HG03066 (cell line): ENCODE results near the gene POLD1.
"Not testable (repeated sequence)": the region's sequence is repeated elsewhere in the genome, so short reads cannot be mapped to it uniquely, and the experiment has no call there.

Source experiments
- ATAC-seq: cut with Tn5 transposase; IDR thresholded peaks from one replicate; pipeline ENCODE4 v1.9.1; 2021; ENCODE audit warnings: low read depth; ENCODE audit not compliant: unreplicated experiment

POLD1 gene

GRCh38 chr19:50383852-50384684, at the start of gene POLD1:
Gene POLD1, plus strand, starts transcription at chr19:50384347. Its CDS starts 14,505 bp downstream, at chr19:50398852.
- peak; percentile 78 for ATAC-seq

GRCh38 chr19:50334741-50335421, 49.3 kb upstream of the POLD1 start:
- no peak for ATAC-seq

DNA sequence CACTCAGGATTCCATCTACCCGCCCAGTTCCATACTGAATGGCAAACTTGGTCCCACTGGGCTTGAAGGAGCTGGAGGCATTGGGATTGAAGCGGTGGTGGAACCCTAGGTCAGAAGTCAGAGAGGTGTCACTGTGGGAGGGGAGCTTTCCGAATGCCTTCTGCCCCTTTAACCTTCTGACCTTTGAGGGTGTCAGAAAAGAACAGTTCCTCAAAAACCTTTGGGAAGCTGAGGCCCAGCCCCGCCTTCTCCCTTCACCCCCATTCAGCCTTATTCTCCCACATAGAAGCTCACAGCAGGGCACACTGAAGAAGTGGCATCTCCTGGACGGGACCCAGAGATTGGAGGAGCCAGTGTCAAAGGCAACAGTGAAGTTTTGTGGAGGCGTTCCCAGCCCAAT, 47.1 kb upstream of the POLD1 start:
- not testable (repeated sequence) for ATAC-seq

GRCh38 chr19:50340331-50340730, 43.8 kb upstream of the POLD1 start:
- no peak for ATAC-seq

DNA sequence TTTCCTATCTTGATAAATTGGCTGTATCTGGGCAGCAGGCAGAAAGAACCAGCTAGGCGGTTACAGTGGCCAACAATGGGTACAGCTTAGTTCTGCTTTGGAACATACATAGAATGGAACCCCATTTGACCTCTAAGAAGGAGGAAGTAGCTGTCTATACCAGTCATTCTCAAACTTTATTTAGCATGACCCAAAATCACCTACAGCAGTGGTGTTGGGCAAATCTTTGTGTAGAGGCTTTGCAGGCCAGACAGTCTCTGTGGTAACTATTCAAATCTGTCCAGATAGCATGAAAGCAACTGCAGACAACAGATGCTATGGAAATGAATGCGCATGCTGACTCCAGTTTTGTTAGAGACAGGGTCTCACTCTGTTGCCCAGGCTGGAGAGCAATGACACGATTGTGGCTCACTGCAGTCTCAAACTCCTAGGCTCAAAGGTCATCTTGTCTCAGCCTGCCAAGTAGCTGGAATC, 43.0 kb upstream of the POLD1 start:
- ATAC-seq: no peak

DNA sequence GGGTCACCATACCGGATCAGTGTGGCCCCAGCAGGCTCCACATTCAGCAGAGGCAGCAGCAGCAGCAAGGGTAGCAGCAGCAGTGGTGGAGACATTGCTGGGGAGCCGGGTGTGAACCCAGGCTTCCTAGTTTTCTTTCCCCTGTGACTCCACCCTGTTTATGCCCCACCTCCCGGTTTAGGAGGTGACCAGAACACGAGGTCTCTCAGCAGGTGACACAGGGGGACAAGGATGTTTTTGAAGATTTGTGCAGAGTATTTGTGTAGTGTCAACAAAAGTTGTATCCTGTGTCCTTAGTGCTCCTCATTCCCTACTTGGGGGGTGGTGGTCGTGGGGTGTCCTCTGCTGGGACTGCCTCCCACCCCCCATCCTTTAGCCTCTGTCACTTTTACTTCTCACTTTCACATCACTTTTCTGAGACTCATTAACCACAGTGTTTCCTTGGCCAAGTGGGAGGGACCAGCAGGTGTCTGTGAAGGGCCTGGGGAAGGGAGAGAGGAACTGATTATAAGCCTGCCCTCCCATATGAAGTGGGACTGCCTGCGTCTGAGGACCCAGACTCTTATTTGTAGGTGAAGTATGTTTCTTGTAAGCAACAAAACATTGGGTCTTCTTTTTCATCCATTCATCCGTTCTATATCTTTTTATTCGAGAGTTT, 39.4 kb upstream of the POLD1 start:
- peak; percentile 58 for ATAC-seq

- not testable (repeated sequence) for ATAC-seq
Measured at GRCh38 chr19:50347089-50347581, 37.0 kb upstream of the POLD1 start.

DNA sequence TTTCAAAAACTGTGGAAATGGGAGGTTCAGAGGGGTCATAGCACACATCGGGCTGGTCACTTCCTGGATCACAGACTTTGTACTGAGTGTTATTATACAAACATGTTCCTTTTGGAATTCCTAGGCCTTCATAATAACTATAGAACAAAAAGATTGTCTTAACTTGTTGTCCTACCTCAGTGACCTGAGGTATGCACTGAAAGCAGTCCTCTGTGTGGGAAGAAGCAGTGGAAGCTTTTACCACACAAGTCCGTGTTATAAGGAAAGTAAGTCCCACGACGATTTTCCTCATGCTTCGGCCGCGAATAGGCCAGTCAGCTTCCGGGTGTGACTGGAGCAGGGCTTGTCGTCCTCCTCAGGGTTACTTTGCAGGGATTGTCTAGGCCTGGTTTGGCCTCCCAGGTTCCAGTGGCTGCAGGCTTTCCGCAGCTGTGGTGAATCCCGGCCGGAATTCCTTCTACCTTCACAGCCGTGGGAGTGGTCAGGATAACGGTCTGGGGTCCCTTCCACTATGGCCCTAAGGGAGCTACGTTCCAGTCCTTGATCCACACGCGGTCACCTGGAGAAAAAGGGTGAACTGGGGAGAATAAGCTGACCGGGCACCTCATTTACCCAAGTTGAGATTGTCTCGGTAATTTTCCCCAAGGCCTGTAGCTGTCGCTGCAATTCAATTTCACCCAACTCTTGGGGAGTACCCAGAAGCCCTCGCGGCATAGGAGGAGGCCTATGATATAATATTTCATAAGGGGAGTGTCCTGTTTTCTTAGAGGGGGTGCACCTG, 34.7 kb upstream of the POLD1 start:
- ATAC-seq: no peak

DNA sequence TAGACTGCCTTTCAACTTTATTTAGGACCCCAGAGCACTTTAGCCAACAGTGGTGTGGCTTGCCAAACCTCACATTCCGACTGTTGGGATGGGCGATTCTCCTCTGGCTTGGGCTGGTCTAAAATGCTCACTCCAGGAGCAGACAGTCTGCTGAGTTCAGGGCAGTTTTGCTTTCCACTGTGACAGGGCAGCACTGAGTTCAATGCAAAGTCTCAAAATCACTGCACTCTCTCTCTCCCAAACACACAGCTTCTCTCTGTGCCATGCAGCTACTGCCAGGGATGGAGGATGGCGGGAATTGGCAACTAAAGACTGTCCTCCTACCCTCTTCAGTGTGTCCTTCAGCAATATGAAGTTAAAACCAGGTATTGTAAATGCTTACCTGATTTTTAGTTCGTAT, 31.9 kb upstream of the POLD1 start:
- ATAC-seq: no peak

DNA sequence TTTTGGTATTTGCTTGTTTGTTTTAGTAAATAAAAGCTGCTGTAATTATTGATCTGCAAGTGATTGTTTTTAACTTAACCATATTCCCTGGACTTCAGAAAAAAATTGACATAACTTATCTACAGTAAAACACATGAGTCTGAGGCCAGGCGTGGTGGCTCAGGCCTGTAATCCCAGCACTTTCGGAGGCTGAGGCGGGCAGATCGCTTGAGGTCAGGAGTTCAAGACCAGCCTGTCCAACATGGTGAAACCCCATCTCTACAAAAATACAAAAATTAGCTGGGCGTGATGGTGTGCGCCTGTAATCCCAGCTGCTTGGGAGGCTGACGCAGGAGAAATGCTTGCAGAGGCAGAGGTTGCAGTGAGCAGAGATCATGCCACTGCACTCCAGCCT, 30.7 kb upstream of the POLD1 start:
- not testable (repeated sequence) for ATAC-seq

GRCh38 chr19:50356691-50357177, 27.4 kb upstream of the POLD1 start:
- no peak for ATAC-seq

- no peak for ATAC-seq
Measured at GRCh38 chr19:50357178-50358100, 26.7 kb upstream of the POLD1 start.

DNA sequence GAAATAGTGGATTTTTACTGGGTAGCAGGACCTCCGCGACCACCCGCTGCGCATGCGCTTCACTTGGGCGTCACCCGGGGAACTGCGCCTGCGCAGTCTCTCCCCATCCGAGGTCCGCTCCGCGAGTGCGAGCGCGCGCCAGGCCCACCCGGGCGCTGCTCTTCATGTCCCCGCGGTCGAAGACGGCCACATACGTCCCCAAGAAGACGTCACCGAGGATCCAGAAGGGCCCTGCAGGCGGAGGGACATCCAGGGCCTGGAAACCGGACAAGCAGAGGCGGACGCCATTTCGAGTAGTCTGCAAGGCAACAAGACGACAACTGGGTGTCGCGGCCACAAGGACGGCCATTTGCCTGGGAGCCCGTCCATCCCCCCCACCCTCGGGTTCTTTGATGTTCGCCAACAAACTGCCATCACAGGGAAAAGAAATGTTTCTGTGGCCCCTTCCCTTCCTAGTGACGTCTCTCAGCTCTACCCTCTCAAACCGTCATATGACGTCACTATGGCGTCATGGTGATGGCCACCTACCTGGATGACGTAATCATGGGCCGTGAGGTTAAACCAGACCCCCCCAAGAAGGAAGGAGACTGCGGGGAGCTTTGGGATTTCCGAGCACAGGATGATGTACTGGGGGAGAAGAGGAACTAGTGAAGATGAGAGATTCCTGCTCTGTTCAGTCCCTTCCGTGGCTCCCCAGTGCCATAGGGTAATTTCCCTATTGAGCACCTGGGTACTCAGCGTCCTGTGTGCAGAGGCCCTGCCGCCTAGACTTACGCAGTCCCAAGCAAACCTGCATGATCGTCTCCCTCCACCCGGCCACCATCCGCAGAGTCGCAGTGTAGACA, 25.4 kb upstream of the POLD1 start:
- ATAC-seq: no peak

DNA sequence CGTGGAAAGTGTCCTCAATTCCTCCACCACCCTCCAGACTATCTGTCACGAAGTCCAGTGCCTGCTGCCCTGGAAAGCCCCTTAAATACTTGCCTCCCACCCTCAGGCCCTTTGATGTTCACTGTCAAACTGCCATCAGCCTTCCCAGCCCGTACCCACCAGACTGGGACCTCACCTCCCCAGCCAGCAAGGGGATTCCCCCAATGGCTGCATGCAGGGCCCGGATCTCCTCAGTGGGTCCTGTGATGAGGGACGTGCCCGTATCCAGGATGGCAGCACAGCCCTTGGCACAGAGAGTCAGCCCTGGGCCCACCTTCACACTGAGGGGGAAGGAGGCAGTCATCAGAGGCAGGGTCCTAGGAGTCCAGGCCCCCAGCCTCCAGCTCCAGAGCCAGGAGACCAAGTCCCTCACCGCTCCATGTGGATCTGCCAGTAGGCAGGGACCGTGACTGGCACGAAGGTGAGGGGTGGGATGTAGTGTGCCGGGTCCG, 24.8 kb upstream of the POLD1 start:
- no peak for ATAC-seq

GRCh38 chr19:50361290-50362029, 22.7 kb upstream of the POLD1 start:
- ATAC-seq: no peak

DNA sequence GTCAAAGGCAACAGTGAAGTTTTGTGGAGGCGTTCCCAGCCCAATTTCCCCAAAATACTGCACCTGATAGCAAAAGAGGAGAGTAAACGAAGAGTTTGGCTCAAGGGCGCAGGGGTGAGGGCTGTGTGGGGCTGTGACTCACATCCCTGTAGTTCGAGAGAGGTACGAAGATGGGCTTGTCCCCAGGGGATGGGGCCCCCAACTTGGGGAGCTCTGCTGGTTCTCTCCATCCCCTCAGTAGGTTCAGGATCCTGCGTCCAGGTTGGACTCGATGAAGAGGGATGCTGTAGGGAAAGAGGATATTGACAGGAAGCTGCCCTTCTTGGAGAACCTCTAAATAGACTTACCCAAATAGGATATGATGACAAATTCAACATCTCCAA, 22.1 kb upstream of the POLD1 start:
- no peak for ATAC-seq

GRCh38 chr19:50362656-50363424, 21.3 kb upstream of the POLD1 start:
- ATAC-seq: no peak
